GM21423 (cell line): ENCODE measurements around the gene C19orf53.
"Not testable (repeated sequence)": the region's sequence is repeated elsewhere in the genome, so short reads cannot be mapped to it uniquely, and the experiment has no call there.

Experiments used
- ATAC-seq: cut with Tn5 transposase; IDR thresholded peaks from one replicate; pipeline ENCODE4 v1.9.1; 2021; ENCODE audit warnings: mild to moderate bottlenecking, moderate library complexity; ENCODE audit not compliant: unreplicated experiment

C19orf53 gene

GRCh38 chr19:13763265-13763664 lies 11.0 kb upstream of the C19orf53 start:
- no peak for ATAC-seq

- no peak for ATAC-seq
Observed at GRCh38 chr19:13764101-13764807, 10.0 kb upstream of the C19orf53 start, which contains the start of gene MRI1. MRI1 (plus strand) TSS chr19:13764522; CDS start chr19:13764589, 67 bp downstream.

- ATAC-seq = no peak
Observed at GRCh38 chr19:13764821-13765394, 9.3 kb upstream of the C19orf53 start.

- ATAC-seq = no peak
Observed at GRCh38 chr19:13765395-13766094, 8.7 kb upstream of the C19orf53 start.

- no peak for ATAC-seq
Observed at GRCh38 chr19:13766095-13766481, 8.2 kb upstream of the C19orf53 start.

GRCh38 chr19:13768510-13768909 lies 5.7 kb upstream of the C19orf53 start:
- ATAC-seq = no peak

GRCh38 chr19:13770013-13770635 lies 4.1 kb upstream of the C19orf53 start:
- ATAC-seq = no peak

GRCh38 chr19:13778398-13778797 lies 4.1 kb downstream of the C19orf53 start:
- no peak for ATAC-seq

- no peak for ATAC-seq
Observed at GRCh38 chr19:13778847-13779246, 4.6 kb downstream of the C19orf53 start.

GRCh38 chr19:13779794-13780193 lies 5.5 kb downstream of the C19orf53 start:
- ATAC-seq = not testable (repeated sequence)

- no peak for ATAC-seq
Observed at GRCh38 chr19:13781547-13781946, 7.3 kb downstream of the C19orf53 start.

GRCh38 chr19:13782537-13782936 lies 8.3 kb downstream of the C19orf53 start:
- no peak for ATAC-seq

- no peak for ATAC-seq
Observed at GRCh38 chr19:13783565-13784500, 9.6 kb downstream of the C19orf53 start.

GRCh38 chr19:13784731-13785452 lies 10.6 kb downstream of the C19orf53 start:
- ATAC-seq = no peak

GRCh38 chr19:13788991-13789390 lies 14.7 kb downstream of the C19orf53 start:
- ATAC-seq = no peak

- ATAC-seq = no peak
Observed at GRCh38 chr19:13790354-13790753, 16.1 kb downstream of the C19orf53 start.

- ATAC-seq = not testable (repeated sequence)
Observed at GRCh38 chr19:13793317-13793716, 19.1 kb downstream of the C19orf53 start.

- no peak for ATAC-seq
Observed at GRCh38 chr19:13794398-13794756, 20.1 kb downstream of the C19orf53 start.

GRCh38 chr19:13794757-13795589 lies 20.7 kb downstream of the C19orf53 start, which contains the start of gene ZSWIM4:
ZSWIM4 (plus strand) TSS chr19:13795443; CDS start chr19:13795649, 206 bp downstream.
- ATAC-seq = peak; percentile 90
